Right lung (tissue), 5 donors: ENCODE data around the gene GALNT14. TPM values are rescaled to one million over a fixed set of nuclear protein-coding genes. Genes with fewer than 3 reads are reported as not detected.

Experiments
- DNase-seq, 2 donors: peaks; one replicate each; pipeline ENCODE4 v3.0.0-alpha.2; 2013
- polyA plus RNA-seq, 5 donors: library from polyadenylated mRNA; unstranded; fragments of 120-200 nt; gene quantifications; one replicate each; pipeline versions ENCODE4 v1.2.1 to v1.2.3, GENCODE V29; 2013; ENCODE audit warnings: inconsistent platforms in 1 of 5, low replicate concordance in 1 of 5; ENCODE audit not compliant: insufficient read length in 5 of 5, insufficient read depth in 1 of 5

GALNT14 gene
- polyA plus RNA-seq, 5 donors: 4.4 to 7.6 (median 5.4) TPM

DNA sequence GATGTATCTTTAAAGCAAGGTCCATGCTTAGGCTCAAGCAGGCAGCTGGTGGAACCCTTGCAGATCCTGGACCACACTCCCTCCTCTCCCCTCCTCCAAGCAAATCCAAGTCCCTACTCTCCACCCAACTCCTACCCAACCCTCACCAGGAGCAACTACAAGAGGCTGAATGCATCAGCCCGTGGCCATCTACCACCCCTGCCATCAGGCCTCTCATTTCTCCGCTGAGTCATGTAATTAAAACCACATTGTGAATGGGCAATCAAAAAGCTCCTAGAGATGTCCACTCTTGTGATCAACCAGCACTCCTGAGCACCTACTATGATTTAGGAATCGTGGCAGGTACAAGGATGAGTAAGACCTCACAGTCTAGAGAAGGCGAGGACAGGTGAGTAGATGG is 188.8 kb downstream of the GALNT14 start:
- no peak for DNase-seq

DNA sequence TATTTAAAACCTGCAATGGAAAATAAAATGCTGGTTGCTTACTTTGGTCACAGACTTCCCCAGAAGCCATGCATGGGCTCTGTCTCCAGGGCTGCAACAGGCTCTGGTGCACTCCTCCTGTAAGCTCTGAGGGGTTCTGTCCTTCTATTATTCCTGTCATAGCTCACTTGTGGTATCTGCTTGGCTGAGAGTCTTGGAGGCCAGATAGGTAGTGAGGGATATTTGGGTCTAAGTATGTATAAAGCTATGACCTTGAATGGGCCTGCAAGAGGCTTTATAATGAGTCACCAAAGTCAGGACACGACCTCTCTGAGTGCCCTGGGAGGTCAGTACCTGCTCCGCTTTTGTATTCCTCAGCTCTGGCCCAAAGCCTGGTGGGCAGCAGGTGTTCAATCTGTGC is 189.4 kb downstream of the GALNT14 start:
- no peak for DNase-seq

DNA sequence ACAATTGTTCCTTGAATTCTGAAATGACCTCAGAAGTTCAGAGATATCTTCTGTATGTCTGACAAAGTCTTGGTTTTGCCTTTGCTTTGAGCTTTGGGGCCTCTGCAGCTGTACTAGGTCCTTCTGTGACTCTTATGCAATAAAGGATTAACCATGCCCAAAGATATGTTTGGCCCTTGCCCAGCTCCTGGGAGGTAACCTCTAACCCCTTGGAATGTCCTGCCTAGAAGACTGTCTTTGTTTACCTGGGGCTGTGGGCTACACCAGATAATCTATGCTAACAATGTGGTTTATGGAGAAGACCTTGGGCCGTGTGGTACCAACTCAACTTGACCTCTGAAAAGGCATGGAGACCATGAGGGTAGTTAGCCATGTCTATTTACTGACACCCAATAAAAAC is 190.1 kb downstream of the GALNT14 start:
- no peak for DNase-seq

DNA sequence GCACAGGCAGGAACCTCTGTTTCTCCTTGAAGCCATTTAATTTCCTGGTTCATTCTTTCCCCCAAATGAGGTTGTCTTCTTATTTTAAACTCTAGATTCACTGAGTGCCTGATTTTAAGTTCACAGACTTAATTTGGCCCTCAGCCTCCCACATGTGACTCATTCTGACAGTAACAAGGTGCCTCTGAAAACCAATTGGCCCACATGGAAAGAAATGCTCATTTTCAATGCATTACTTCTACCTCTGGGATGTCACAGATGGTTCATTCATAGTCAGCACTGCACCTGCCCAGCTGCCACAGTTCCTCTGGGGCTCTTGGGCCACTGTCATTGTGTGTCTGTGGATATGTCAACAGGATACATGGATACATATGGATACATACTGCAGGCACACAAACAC is 190.6 kb downstream of the GALNT14 start:
- DNase-seq: no peak

DNA sequence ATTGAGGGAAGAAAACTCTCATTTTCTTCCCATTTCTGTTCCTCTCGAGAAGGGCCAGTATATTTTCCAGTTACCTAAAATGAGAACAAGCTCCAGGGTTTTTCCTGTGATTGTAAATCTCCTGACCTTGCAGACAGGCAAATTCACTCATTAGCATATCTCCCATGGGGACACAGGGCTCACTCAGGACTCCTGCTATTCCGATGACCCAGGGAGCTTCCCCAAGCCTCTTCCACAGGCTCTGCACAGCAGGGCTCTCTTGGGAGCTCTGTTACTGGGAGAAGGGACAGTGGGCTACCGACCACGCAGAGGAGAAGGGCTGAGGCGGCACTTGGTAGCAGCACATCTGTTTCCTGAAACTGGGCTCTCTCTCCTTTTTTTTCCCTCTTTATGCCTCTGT is 195.8 kb downstream of the GALNT14 start:
- DNase-seq: no peak

DNA sequence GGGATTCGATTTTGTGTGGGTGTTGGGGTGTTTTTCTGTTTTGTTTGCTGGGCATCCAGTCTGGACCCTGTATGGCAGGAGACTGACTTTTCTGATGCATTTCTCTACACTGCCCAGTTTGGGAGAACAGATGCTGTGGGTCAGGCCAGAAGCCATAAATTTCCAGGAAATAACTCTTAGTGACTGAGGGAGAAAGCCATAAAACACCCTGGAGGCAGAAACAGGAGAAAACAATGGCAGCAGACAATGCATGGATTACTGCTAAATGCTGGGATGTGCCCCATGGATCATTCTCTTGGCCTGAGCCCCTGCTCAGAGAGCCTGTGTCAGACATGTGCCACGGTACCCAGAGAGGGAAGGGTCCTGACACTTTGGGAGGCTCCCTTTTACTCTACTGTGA is 197.4 kb downstream of the GALNT14 start:
- no peak for DNase-seq

DNA sequence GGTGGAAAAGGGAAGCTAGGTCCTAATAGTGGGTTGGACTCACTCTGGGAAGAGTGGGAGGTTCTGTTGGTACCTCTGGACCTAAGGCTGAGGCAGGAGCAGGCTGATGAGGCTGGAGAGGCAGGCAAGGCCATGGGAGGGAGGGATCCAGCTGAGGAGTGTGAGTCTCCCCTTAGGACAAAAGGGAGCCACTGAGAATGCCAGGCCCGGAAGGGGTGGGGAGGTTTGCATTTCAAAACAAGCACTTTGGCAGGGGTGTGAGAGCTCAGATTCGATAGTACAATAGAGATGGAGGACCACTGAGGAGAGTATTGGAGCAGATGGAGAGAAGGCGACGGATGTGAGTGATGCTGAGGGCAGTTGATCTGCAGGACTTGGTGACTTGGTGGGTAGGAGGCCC is 198.9 kb downstream of the GALNT14 start:
- DNase-seq: no peak

DNA sequence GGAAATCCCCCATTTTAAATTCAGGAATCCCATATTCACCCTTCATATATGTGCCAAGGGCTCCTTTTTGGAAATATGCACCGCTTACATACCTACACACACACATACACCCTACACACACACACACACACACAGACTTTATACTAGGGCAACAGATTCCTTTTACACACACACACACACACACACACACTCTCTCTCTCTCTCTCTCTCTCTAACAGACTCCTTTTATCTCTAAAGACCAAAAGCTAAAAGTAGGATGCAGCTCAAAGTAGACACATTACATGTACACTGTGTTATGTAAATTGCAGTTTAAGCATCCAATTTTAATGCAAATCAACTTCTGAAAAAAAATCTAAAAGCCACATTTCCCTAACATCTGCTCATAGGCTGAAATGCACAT is 200.0 kb downstream of the GALNT14 start:
- DNase-seq: no peak

DNA sequence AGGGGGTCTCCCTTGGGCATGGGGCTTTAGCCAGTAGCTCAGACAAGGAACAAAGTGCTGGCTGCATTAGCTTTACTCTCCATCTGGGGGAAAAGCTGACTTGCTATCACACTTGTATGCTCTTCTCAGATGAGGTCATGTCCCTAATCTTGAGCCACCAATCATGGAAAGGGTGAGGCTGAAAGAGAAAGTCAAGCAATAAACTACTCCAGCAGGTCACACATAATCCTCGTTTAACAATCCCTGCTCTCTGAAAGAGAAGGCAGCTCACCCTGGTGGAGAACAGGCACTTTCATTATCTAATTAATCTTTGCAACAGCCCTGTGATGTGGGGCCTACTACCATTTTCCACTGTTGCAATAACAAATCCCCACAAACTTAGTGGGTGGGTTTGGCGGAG is 201.3 kb downstream of the GALNT14 start:
- DNase-seq: no peak

DNA sequence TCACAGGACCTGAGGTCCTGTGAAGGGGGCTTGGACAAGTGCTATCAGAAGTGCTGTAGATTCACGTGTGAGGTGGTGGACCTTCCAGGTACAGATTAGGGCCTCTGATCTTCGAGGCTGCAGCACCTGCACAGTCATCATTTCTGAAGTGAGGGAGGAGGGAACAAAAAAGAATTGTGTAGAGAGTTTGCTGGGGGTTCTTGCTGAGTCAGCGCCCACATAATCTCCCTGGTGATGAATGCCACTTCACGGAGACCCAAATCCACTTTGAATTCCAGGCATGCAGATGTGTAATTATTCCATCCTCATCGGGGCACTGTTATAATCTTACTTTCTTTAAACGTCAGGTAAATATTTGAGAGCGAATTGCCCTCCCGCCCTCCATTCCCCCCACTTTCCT is 202.4 kb downstream of the GALNT14 start:
- no peak for DNase-seq

DNA sequence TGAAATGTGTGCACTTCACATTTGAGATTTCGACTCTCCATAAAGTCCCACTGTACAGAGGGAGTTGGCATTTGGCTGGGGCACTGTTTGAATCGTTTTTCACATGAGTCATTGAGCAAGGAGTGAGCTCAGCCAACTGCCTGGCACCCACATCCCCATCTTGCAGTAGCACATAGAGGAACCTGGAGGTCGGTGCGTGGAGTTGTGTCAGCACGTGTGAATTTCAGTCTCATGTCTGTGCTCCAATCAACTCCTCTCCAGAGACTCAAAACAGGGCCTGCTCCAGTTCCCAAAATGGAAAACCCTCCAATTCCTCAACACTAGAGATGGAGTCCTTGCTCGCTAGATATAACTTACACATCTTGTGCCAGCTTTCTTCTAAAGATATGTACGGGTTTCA is 204.2 kb downstream of the GALNT14 start:
- DNase-seq: no peak

DNA sequence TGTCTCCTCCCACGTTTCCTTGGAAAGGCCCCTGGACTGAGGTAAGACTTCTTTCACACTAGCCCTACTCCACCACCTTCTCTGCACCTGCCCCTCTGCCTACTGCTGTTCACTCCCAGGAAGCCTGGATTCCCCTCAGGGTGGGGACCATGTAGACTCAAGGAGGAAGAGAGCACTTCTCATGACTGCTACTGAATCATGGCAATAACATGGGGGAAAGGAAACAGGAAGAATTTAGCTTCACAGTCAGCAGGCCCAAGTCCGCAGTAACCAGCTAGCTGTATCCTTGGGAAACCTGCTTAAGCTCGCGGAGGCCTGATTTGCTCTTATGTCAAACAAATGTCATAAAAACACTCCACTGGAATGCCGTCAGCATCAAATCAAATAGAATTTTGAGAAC is 204.7 kb downstream of the GALNT14 start:
- DNase-seq: no peak

DNA sequence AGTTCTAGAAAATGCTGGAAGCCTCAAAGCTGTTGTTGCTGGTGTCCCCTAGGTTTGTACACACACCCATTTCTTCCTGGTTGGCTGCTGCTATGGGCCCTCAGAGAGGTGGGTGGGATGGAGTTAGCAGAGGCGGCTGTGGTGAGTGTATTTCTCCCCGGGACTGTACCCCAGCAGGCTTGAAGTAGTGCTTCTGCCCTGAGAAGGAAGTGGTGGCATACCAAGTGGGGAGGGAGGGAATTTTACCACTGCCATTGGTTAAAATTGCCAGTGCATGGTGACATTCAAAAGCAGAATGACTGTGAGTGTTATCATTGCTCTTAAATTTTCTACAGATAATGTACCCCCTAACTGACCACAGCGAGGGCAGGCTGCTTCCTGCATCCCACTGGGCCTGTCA is 205.4 kb downstream of the GALNT14 start:
- DNase-seq: no peak

DNA sequence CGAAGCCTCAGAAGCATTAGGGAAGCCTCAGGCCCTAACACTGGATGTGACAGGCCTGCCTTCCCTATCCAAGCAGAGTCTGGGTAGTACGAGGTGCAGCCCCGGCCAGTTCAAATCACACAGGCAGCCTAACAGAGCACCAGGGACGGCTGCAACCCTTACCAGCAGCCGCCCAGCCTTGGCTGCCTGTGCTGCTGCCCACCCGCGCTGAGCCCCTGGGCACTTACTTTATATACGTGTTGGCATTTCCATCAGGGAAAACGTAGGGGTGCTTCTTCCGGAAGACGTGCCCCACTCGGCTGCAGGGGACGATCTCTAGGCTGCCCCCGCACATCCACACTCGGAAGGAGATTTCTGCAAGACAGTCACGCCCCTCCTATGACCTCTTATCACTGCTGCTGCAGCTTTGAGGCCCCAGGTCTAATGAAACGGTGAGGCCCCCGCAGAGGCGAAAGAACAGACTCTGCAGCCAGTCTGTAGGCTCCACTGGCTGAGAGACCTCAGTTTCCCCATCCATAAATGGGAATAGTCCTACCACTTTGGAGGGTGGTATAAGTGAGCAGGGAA is 206.3 kb downstream of the GALNT14 start:
- no peak for DNase-seq

DNA sequence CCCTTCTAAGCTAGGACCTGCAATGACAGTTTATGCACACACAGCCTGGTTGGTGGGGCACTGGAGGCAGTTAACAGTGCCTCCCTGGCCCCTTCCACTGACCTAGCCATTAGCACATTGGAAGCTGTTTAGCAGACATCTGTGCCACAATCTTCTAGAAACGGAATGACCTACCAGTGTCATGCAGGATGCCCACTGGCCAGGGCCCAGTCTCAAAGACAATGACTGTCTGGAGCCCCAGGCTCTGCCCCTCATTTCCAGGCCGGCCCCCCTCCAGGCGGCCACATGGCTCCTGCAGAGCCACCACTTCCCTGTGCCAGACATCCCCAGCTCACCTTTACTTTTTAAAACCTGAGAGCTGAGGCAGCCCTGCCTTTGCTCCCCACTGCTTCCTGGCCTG is 207.5 kb downstream of the GALNT14 start:
- no peak for DNase-seq

DNA sequence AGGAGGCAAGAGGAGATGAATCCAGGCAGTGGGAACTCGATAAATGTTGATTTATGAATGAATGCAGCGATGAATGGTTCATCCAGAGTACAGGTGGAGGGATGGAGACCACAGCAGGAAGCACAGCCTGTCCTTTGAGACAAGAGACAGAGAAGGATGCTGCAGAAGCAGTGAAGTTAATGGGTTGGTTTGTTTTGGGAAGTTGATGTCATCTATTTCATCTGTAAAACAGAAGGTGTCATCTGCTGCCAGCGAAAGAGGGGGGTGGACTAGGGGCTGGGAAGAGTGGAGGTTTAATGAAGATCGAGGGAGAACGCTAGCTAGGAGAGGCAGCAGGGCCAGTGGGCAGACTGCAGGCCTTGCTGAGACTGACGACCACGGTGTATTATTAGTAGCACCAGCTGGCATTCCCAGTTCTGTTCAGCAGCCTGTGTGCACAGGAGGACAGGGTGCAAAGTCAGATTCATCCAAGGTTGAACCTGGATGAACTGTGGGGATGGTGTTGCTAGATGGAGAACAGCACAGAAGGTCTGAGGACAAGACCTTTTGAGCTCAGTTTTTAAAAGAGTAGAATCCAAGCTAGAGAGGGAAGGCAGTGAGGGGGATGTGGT is 210.7 kb downstream of the GALNT14 start:
- no peak for DNase-seq

DNA sequence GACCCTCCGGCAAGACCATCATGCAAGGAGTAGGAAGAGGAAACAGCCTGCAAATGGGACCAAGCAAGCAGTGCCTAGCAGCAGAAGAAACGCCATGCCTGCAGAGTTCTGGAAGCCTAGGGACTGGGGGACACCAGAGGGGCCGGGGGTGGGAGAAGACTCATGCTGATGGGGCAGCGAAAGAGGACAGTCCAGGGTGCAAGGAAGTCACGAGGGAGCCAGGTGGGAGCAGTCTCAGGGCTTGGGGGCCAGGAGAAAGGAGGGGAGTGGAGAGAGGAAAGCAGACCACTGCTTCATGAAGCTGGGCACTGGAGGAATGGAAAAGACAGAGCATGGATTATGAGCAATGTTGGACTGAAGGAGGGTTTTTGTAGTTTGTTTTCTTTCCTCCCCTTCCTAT is 211.6 kb downstream of the GALNT14 start:
- no peak for DNase-seq

DNA sequence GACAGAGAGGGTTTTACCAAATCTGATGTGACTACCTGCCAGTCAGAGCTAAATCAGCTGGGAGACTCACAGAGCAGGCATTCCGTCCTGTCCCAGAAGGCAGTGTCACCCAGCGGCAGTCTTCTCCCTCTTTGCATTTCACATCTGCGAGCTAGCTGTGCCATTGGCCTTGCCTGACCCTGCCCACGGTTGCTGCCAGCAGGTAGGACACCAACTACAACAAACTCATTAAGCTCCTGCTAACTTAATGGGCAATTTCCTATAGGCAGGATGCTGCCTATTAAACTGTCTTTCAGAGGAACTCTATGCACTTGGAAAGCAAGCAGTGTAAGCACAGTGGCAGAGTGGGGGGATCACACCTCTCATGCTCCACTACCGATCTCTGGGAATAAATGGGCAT is 214.6 kb downstream of the GALNT14 start:
- no peak for DNase-seq

DNA sequence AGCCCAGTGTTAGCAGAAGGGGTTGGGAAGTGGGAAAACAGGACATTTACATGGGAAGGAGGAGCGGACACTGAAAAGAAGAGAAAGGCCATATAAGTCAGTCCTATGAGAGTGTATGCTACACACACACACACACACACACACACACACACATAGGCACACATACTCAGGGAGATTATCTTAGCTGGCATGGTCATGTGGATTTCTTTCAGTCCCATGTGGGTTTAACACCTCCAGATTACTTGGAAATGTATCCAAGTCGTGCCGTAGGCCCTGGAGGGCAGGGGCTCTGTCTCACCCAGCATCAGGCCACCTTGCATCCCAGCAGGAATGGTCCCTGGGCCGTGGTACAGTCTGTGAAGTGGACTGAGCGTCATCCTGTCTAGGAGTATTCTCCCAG is 217.7 kb downstream of the GALNT14 start:
- DNase-seq: no peak

DNA sequence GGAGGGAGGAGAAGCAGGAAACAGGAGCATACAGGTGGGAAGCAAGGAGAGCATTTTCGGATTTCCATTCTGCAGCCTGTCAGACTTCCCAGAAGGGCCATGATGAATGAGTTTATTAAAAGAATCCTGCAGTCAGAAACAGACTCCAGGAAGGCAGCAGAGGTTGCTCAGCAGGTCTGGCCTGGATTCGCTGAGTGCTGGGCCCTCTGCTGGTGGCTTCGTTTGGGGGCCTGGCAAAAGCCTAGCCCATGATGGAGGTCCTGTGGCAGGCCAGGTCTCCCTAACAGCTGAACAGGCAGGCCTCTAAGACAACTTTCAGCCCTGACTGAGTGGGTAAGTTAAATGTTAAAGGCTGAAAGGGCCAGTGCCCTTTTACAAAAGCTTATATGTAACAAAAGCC is 222.8 kb downstream of the GALNT14 start:
- no peak for DNase-seq

DNA sequence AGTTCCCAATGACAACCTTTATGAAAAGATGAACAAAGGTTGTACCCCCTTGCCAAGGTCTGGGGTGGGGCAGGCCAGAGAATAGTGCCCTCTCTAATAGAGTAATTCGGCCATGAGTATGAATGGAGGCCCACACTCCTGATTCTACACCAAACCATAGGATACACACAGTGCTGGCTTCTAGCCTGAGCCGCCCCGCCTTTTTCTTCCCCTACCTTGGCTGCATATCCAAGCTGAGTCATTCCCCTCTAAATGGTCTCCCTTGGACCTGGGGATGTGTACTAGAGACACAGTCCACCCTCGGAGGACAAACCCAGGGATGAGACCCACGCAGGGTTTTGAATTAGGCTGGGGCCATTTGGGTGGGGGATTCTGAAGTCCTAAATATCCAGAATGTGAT is 223.8 kb downstream of the GALNT14 start:
- DNase-seq: no peak

DNA sequence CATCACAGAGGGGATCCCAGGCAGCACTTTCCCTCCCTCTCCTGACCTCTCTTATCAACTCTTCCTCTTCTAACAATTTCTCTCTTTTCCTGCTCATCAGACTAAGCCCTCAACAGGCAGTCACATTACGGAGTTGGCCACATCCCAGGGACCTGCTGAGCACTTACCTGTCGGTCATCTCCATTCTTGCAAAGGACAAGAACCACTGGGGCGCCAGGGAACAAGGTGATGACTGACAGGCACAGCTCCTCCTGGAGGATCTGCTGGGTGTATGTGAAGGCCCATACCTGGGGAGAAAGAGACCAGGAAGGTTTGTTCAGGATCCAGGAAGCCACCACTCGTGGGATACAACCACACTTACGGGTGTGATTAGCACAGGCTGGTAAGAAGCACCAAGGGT is 226.2 kb downstream of the GALNT14 start:
- no peak for DNase-seq

DNA sequence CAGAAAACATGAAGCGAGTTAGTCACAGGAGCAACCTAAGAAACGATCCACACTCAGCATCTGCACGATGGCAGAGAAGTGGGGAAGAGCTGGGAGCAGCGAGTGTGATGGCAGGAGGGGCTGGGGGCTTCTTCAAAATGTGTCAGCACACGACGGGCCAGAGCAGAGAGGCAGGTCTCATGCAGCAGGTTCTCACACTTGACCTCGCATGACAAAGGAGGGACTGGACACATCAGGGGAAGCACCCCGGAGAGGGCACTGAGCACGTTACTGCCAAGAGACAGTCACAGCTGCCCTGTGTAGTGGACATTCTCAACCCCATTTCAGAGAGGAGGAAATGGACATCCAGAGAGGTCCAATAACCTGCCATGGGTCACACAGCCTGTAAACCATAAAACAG is 226.9 kb downstream of the GALNT14 start:
- no peak for DNase-seq

DNA sequence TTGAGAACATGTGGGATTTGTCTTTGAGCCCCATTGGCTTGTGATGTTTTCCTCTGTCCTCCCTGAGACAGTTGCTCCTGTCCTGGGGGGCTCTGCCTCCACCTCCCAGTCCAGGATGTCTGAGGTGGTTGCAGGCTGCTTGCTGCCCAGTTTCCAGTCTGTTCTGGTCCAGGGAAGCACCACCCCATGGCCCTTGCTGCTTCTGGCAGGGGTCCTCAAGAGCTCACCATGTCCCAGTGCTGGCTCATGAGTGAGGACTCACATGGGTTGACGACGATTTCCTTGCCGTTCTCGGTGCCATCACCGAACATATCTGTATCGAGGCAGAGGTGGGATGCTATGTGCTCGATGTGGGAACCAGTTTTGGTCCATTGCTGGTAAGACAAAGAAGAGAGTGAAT is 227.6 kb downstream of the GALNT14 start:
- DNase-seq: no peak
